DND-41 (cell line): ENCODE results near the gene NDC80.

Source experiments
- ATAC-seq: fragments of 200-7000 bp; cut with Tn5 transposase; 3 replicates; pipeline ENCODE4 v1.9.1; 2021; ENCODE audit warnings: low read depth; ENCODE audit not compliant: insufficient read depth
- DNase-seq: peaks from one replicate; pipeline ENCODE4 v3.0.0-alpha.2; 2020
- H2AFZ ChIP-seq: 2 replicates; pipeline ENCODE4 v1.6.0; 2012; ENCODE audit warnings: low read depth, low read length
- H3K27ac ChIP-seq: 2 replicates; pipeline ENCODE4 v1.5.1; 2012; ENCODE audit warnings: low read length, inconsistent platforms
- H3K27me3 ChIP-seq: fragments of 200-600 bp; sonication (generic); 2 replicates; pipeline ENCODE4 v1.6.0; 2012; ENCODE audit warnings: low read length, mild to moderate bottlenecking, inconsistent platforms; ENCODE audit not compliant: insufficient read depth, poor library complexity
- H3K36me3 ChIP-seq: 2 replicates; pipeline ENCODE4 v1.5.1; 2012; ENCODE audit warnings: low read length, inconsistent platforms; ENCODE audit not compliant: insufficient read depth
- H3K4me1 ChIP-seq: 2 replicates; pipeline ENCODE4 v1.5.1; 2012; ENCODE audit warnings: mild to moderate bottlenecking, low read length; ENCODE audit not compliant: insufficient read depth
- H3K4me2 ChIP-seq: 2 replicates; pipeline ENCODE4 v1.6.0; 2012; ENCODE audit warnings: mild to moderate bottlenecking, moderate library complexity, low read length, inconsistent platforms; ENCODE audit not compliant: insufficient read depth
- H3K4me3 ChIP-seq, 2 experiments: fragments of 200-600 bp in 1 of 2; shearing (Covaris generic) in 1 of 2; 2 replicates each; pipeline ENCODE4 v1.5.1; 2012 to 2016; ENCODE audit warnings: inconsistent platforms in 2 of 2, low read length in 2 of 2, mild to moderate bottlenecking in 2 of 2, low read depth in 1 of 2, moderate library complexity in 1 of 2
- H3K79me2 ChIP-seq: 2 replicates; pipeline ENCODE4 v1.6.0; 2012; ENCODE audit warnings: low read length, inconsistent platforms; ENCODE audit not compliant: insufficient read depth
- H3K9ac ChIP-seq: 2 replicates; pipeline ENCODE4 v1.6.0; 2012; ENCODE audit warnings: low read depth, mild to moderate bottlenecking, inconsistent platforms, low read length, moderate library complexity
- H3K9me3 ChIP-seq: 2 replicates; pipeline ENCODE4 v1.5.1; 2012; ENCODE audit warnings: low read length, moderate library complexity, mild to moderate bottlenecking, inconsistent platforms; ENCODE audit not compliant: insufficient read depth, severe bottlenecking
- H4K20me1 ChIP-seq: 2 replicates; pipeline ENCODE4 v1.6.0; 2012; ENCODE audit warnings: low read length; ENCODE audit not compliant: insufficient read depth
- CTCF ChIP-seq: IDR thresholded peaks from 2 replicates; pipeline ENCODE4 v1.5.1; 2012; ENCODE audit warnings: borderline replicate concordance, low read length, moderate library complexity, mild to moderate bottlenecking; ENCODE audit not compliant: poor library complexity, severe bottlenecking; ENCODE audit errors: extremely low read depth
- EZH2 ChIP-seq: IDR thresholded peaks from 3 replicates; pipeline ENCODE4 v1.6.1; 2012; ENCODE audit warnings: borderline replicate concordance, low read depth, mild to moderate bottlenecking, moderate library complexity, low read length, inconsistent platforms; ENCODE audit not compliant: severe bottlenecking

The NDC80 gene

GRCh38 chr18:2662990-2663389 is 91.6 kb downstream of the NDC80 start:
- DNase-seq (no peak), ATAC-seq (peak; percentile 64)
- Histone ChIP-seq H3K9me3 (no peaks in the 10 kb centered on the region), H3K4me2 (peak overlapping the region; percentile 31; the same call in 1 of the 2 replicates), H3K9ac (no peak overlapping the region), H4K20me1 (peaks cover 60% of the 10 kb centered on the region), H2AFZ (no peak overlapping the region), H3K79me2 (peaks cover 95% of the 10 kb centered on the region), H3K4me1 (peaks cover 17% of the 10 kb centered on the region), H3K4me3 (no peak overlapping the region), H3K27ac (no peak overlapping the region), H3K27me3 (no peaks in the 10 kb centered on the region), H3K36me3 (peaks cover 23% of the 10 kb centered on the region)
- TF ChIP-seq CTCF = no peak
- TF ChIP-seq EZH2 = no peak
